Activated CD4-positive, alpha-beta memory T cell treated with anti-CD3 and anti-CD28 coated beads, Interleukin-2, amount 10 ng/mL, durations not matched to agents 7 days and 5 days (primary cell): ENCODE results near the gene TRIM74. TPM values are rescaled to one million over a fixed set of nuclear protein-coding genes. Genes with fewer than 3 reads are reported as not detected.
"Not testable (repeated sequence)": the region's sequence is repeated elsewhere in the genome, so short reads cannot be mapped to it uniquely, and the experiment has no call there.

Source experiments
- CTCF ChIA-PET: fragments of 350-600 bp; sonication (Branson Sonifier 250); formaldehyde crosslinking; loops from one replicate; lab custom pipeline; 2021; ENCODE audit warnings: antibody characterized with exemption, inconsistent platforms; lab: Charles Lee
- POLR2A ChIA-PET: fragments of 350-600 bp; sonication (Branson Sonifier 250); formaldehyde crosslinking; loops from one replicate; lab custom pipeline; 2021; ENCODE audit warnings: antibody characterized with exemption; lab: Charles Lee
- DNase-seq: peaks from one replicate; pipeline ENCODE4 v3.0.0-alpha.2; 2020
- H3K27ac Mint-ChIP-seq: one replicate; pipeline ENCODE4 v1.8.0; 2021; ENCODE audit warnings: mild to moderate bottlenecking, mixed read lengths
- H3K27me3 Mint-ChIP-seq: one replicate; pipeline ENCODE4 v1.8.0; 2021; ENCODE audit warnings: mixed read lengths
- H3K36me3 Mint-ChIP-seq: one replicate; pipeline ENCODE4 v1.8.0; 2021; ENCODE audit warnings: low read depth, mixed read lengths
- H3K4me1 Mint-ChIP-seq: one replicate; pipeline ENCODE4 v1.8.0; 2021; ENCODE audit warnings: mixed read lengths
- H3K4me3 Mint-ChIP-seq: one replicate; pipeline ENCODE4 v1.8.0; 2021; ENCODE audit warnings: mild to moderate bottlenecking, mixed read lengths
- H3K9me3 Mint-ChIP-seq: one replicate; pipeline ENCODE4 v1.8.0; 2021; ENCODE audit warnings: mixed read lengths
- total RNA-seq, 2 experiments: library from RNA; stranded (reverse); gene quantifications; one replicate each; pipeline ENCODE4 v1.2.3, GENCODE V29; 2021

The TRIM74 gene
- total RNA-seq, 2 experiments from 2014 or later, result 1.9 to 2.5 TPM

DNA sequence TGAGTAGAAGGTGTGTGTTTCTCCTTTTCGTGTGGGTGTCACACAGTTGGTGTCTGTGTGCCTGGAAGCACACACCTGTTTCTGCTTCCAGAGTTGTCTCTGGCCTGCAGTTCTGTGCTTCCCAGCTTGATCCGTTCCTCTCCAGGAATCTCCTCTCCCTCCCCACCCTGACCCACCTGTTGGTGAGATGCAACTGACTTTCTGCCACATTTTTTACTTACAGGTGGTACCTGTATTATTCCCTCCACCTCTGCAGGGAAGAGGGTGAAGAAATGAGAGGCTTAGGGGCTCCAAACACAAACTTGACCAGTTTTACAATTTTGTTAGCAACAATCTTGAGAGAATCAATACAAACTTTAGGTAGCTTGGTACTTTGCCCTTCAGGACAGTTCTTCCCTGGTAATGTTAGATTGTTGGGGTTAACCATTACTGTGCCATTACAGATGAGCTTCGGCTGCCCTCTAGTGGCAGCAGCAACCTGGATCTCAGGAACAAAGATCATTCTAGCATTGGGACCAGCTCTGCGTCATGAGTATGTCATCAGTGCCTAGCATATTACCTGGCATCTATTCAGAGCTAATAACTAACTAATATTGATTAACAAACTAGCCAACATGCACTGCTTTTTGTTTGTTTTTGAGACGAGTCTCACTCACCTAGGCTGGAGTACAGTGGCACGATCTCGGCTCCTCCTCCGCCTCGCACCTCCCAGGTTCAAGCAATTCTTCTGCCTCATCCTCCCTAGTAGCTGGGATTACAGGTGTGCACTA, 54.3 kb downstream of the TRIM74 start:
- ChIA-PET POLR2A (interaction anchor here (0.8 to 2.1 kb wide), 3 partner anchors 9 to 87 kb away, joined by 3 to 5 read pairs (median 4); partner anchors contain the start of gene TYW1B), CTCF (interaction anchor here (0.5 to 3.8 kb wide), 7 partner anchors 12 to 627 kb away, joined by 3 to 14 read pairs (median 4); partner anchors contain the start of gene TYW1B)
- H3K4me3 Mint-ChIP-seq, H3K27me3 Mint-ChIP-seq, H3K9me3 Mint-ChIP-seq: not testable (repeated sequence)
- Mint-ChIP-seq H3K27ac (peak overlapping the region; percentile 54), H3K36me3 (peaks cover 41% of the 10 kb centered on the region), H3K4me1 (peaks cover 11% of the 10 kb centered on the region)
- DNase-seq, result peak; percentile 71

DNA sequence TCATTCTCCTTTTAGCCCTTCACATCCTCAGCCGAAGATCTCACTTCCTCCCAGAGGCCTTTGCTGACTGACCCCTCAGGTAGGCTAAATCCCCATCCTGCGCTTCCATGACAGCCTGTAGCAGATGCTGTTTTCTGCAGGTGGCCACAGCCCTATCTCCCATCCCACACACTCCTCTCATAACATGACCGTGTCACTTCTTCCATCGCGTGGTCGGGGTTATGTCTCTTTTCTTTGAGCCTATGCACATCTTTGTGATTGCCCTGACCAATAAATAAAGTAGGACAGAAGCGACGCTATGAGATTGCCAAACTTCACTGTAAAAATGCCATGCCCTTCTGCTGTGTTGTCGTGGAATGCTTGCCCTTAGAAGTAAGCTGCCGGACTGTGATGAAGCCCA, 55.5 kb downstream of the TRIM74 start:
- CTCF ChIA-PET, result interaction anchor here (2.0 to 3.8 kb wide), 2 partner anchors 86 to 89 kb away, joined by 11 to 14 read pairs; partner anchors contain the start of gene TYW1B
- DNase-seq, H3K4me3 Mint-ChIP-seq, H3K9me3 Mint-ChIP-seq, POLR2A ChIA-PET, H3K27me3 Mint-ChIP-seq: not testable (repeated sequence)
- peaks cover 48% of the 10 kb centered on the region for H3K36me3 Mint-ChIP-seq
- H3K4me1 Mint-ChIP-seq, result peaks cover 11% of the 10 kb centered on the region
- H3K27ac Mint-ChIP-seq, result peak overlapping the region; percentile 5

DNA sequence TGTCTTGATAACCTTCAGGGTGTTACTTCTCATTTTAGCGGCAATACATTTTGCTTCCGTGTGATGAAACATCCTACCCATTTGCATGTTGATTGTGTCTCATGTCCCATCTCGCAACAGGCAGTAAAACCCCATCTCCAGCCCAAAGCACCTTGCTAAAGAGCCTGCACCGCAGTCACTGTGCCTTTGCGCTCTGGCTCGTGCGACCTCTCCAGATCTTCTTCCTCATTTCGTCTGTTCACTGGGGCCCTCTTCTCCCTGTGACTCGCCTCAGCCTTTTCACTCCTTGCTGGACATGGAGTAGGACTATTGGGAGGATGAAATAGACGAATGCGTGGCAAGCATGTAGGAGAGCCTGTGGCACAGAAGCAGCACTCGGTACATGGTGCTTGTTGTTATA, 57.9 kb downstream of the TRIM74 start:
- DNase-seq, POLR2A ChIA-PET, CTCF ChIA-PET, H3K27ac Mint-ChIP-seq, H3K9me3 Mint-ChIP-seq, H3K27me3 Mint-ChIP-seq, H3K4me3 Mint-ChIP-seq: not testable (repeated sequence)
- peaks cover 11% of the 10 kb centered on the region for H3K4me1 Mint-ChIP-seq
- peaks cover 52% of the 10 kb centered on the region for H3K36me3 Mint-ChIP-seq

Other genes with a start within 250 kb of the TRIM74 start
- 1 to 10 TPM; 3.4 to 3.5 TPM for gene TYW1B, start 141.3 kb downstream of the TRIM74 start, total RNA-seq
- gene POM121, start 44.4 kb downstream of the TRIM74 start, total RNA-seq, result 10 to 100 TPM; 55.3 to 55.5 TPM
- gene SPDYE8, start 60.3 kb upstream of the TRIM74 start, total RNA-seq, result not detected
- not detected for gene SPDYE11, start 88.4 kb upstream of the TRIM74 start, total RNA-seq
- not detected for gene SPDYE9, start 116.6 kb upstream of the TRIM74 start, total RNA-seq